ENCODE results near the gene VWF.

DNA sequence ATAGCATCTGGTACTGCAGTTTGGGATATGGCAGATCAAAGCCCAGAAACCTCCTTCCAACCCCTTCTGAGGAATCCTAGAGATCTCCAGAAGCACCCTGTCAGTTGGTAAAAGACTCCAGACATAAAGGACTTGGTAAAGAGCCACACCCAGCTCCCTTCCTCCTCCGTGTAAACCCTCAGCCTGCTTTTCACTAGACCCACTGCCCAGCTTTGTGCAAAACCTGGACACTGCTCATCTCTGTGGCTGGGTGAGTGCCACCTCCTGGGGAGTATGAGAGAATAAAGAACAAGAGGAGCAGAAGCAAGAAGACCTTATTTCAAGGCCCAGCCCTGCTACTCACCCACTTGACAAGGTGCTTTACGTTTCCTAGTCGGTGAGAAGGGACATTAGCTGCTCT is 212.5 kb downstream of the VWF start:
- TF ChIP-seq, protein P1, sequence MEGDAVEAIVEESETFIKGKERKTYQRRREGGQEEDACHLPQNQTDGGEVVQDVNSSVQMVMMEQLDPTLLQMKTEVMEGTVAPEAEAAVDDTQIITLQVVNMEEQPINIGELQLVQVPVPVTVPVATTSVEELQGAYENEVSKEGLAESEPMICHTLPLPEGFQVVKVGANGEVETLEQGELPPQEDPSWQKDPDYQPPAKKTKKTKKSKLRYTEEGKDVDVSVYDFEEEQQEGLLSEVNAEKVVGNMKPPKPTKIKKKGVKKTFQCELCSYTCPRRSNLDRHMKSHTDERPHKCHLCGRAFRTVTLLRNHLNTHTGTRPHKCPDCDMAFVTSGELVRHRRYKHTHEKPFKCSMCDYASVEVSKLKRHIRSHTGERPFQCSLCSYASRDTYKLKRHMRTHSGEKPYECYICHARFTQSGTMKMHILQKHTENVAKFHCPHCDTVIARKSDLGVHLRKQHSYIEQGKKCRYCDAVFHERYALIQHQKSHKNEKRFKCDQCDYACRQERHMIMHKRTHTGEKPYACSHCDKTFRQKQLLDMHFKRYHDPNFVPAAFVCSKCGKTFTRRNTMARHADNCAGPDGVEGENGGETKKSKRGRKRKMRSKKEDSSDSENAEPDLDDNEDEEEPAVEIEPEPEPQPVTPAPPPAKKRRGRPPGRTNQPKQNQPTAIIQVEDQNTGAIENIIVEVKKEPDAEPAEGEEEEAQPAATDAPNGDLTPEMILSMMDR (IDR thresholded peaks at IDR 0.05; ENCODE audit: low read depth, low read length): no peak
- no peak for TF ChIP-seq EZH2phosphoT487 (IDR thresholded peaks at IDR 0.05; ENCODE audit: low read depth)
